ENCODE measurements around the gene FMR1. TPM values are rescaled to one million over a fixed set of nuclear protein-coding genes. Genes with fewer than 3 reads are reported as not detected.
A peak's percentile ranks its signal among the peaks of the same experiment; 100 is the strongest.

Gene FMR1
- total RNA-seq, 1 experiment from 2014 or later: 44.6 TPM

DNA sequence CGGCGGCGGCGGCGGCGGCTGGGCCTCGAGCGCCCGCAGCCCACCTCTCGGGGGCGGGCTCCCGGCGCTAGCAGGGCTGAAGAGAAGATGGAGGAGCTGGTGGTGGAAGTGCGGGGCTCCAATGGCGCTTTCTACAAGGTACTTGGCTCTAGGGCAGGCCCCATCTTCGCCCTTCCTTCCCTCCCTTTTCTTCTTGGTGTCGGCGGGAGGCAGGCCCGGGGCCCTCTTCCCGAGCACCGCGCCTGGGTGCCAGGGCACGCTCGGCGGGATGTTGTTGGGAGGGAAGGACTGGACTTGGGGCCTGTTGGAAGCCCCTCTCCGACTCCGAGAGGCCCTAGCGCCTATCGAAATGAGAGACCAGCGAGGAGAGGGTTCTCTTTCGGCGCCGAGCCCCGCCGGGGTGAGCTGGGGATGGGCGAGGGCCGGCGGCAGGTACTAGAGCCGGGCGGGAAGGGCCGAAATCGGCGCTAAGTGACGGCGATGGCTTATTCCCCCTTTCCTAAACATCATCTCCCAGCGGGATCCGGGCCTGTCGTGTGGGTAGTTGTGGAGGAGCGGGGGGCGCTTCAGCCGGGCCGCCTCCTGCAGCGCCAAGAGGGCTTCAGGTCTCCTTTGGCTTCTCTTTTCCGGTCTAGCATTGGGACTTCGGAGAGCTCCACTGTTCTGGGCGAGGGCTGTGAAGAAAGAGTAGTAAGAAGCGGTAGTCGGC is 528 bp downstream of the FMR1 start:
- Histone ChIP-seq H3K27me3 (ENCODE audit: insufficient read depth, low read length) (no peaks in the 10 kb centered on the region), H3K14ac (ENCODE audit: insufficient read depth, low read length) (peak overlapping the region; percentile 87), H3K4ac (ENCODE audit: low read depth, low read length) (no peak overlapping the region; the same call in 1 of the 2 replicates), H3K4me2 (ENCODE audit: insufficient read depth, insufficient read length, low read length) (peak overlapping the region; percentile 56), H3K23ac (ENCODE audit: insufficient read length, low read depth, low read length) (no peak overlapping the region), H3K9me3 (ENCODE audit: control insufficient read depth, low read depth, low read length) (peaks cover 18% of the 10 kb centered on the region), H3K79me1 (ENCODE audit: insufficient read depth, low read depth, low read length, poor library complexity, severe bottlenecking) (no peaks in the 10 kb centered on the region), H2AFZ (ENCODE audit: low read length) (no peak overlapping the region), H3K79me2 (ENCODE audit: insufficient read depth, low read length) (peaks cover 14% of the 10 kb centered on the region; the same call in 1 of the 2 replicates), H4K20me1 (ENCODE audit: control insufficient read depth, insufficient read depth, insufficient read length) (no peaks in the 10 kb centered on the region), H3K18ac (ENCODE audit: insufficient read length, low read depth, low read length) (peak overlapping the region; percentile 67), H2BK120ac (ENCODE audit: low read depth, low read length, poor library complexity, severe bottlenecking) (no peak overlapping the region), H3K4me1 (ENCODE audit: insufficient read depth, low read length) (peaks cover 4% of the 10 kb centered on the region; the same call in 1 of the 2 replicates), H4K91ac (ENCODE audit: insufficient read length, low read depth, low read length) (no peak overlapping the region), H3K23me2 (ENCODE audit: insufficient read length, low read depth, low read length, poor library complexity, severe bottlenecking) (peaks cover 7% of the 10 kb centered on the region), H4K8ac (replicated peaks; ENCODE audit: insufficient read length, low read depth, low read length) (no peak overlapping the region), H3K27ac (ENCODE audit: insufficient read length, low read depth, low read length) (peak overlapping the region; percentile 55), H2BK12ac (ENCODE audit: insufficient read length, low read depth, low read length) (no peak overlapping the region), H3T11ph (ENCODE audit: low read length) (no peak overlapping the region), H3K56ac (ENCODE audit: insufficient read length, low read depth, low read length) (no peak overlapping the region), H2BK15ac (ENCODE audit: low read depth, low read length) (no peak overlapping the region), H4K5ac (ENCODE audit: insufficient read length, low read depth, low read length) (no peak overlapping the region), H2BK5ac (ENCODE audit: insufficient read length, low read length) (peak overlapping the region; percentile 49), H2BK20ac (ENCODE audit: low read depth, low read length, poor library complexity, severe bottlenecking) (no peak overlapping the region), H2AK5ac (ENCODE audit: insufficient read length, low read length) (no peak overlapping the region), H3K9ac (ENCODE audit: extremely low read depth, insufficient read length, low read length) (peak overlapping the region; percentile 92)
- no CpG with 5 or more reads among the region's 58 CpGs for WGBS (ENCODE audit: extremely low coverage, insufficient read length, low lambda C conversion rate)
- H3K9me3 Mint-ChIP-seq: peaks cover 63 to 75% of the 10 kb centered on the region in 2 experiments
- peaks cover 15% of the 10 kb centered on the region for H3K27me3 Mint-ChIP-seq (ENCODE audit: low read depth)
- H3K4me3 Mint-ChIP-seq: peak overlapping the region; percentile 85 to 97
- H3K36me3 Mint-ChIP-seq (ENCODE audit: insufficient read depth in 1 of 3, low read depth in 3 of 3): peaks cover 0 to 4% (median 2%) of the 10 kb centered on the region in 3 experiments; a peak in 4 of 7 replicates
- no peak for TF ChIP-seq CTCF (conservative IDR thresholded peaks at IDR 0.05)
- peaks cover 23 to 32% of the 10 kb centered on the region in 2 experiments for H3K4me1 Mint-ChIP-seq
- DNase-seq: no peak
- peak overlapping the region; percentile 95 to 96 (median 96) for H3K27ac Mint-ChIP-seq
